OCI-LY1 (cell line): Measurements from ENCODE around the gene EHD1.

ENCODE experiments used
- H2AFZ ChIP-seq: fragments of 200-600 bp; sonication (generic), shearing (Covaris generic); 2 replicates; pipeline ENCODE4 v1.6.0; 2014; ENCODE audit warnings: antibody characterized with exemption, mild to moderate bottlenecking, low read length
- H3F3A ChIP-seq: fragments of 200-600 bp; sonication (generic), shearing (Covaris generic); 2 replicates; pipeline ENCODE4 v1.6.0; 2014; ENCODE audit warnings: mild to moderate bottlenecking, antibody characterized with exemption, low read length, moderate library complexity; ENCODE audit not compliant: insufficient read depth
- H3K27ac ChIP-seq: fragments of 200-600 bp; sonication (generic); 2 replicates; pipeline ENCODE4 v1.5.1; 2014; ENCODE audit warnings: low read length, mixed run types, mild to moderate bottlenecking, low read depth; ENCODE audit not compliant: poor library complexity, severe bottlenecking
- H3K27me3 ChIP-seq: fragments of 200-600 bp; sonication (generic); 2 replicates; pipeline ENCODE4 v1.6.0; 2014; ENCODE audit warnings: antibody characterized with exemption, mild to moderate bottlenecking, low read length, moderate library complexity; ENCODE audit not compliant: insufficient read depth
- H3K36me3 ChIP-seq: fragments of 200-600 bp; sonication (generic); 2 replicates; pipeline ENCODE4 v1.6.1; 2014; ENCODE audit warnings: mild to moderate bottlenecking, antibody characterized with exemption, low read length, moderate library complexity, mixed read lengths; ENCODE audit not compliant: insufficient read depth
- H3K4me1 ChIP-seq: fragments of 200-600 bp; sonication (generic); 2 replicates; pipeline ENCODE4 v1.5.1; 2014; ENCODE audit warnings: mild to moderate bottlenecking, low read length, moderate library complexity; ENCODE audit not compliant: insufficient read depth, severe bottlenecking
- H3K4me2 ChIP-seq: fragments of 200-600 bp; sonication (generic), shearing (Covaris generic); 2 replicates; pipeline ENCODE4 v1.6.1; 2014; ENCODE audit warnings: low read length
- H3K4me3 ChIP-seq: fragments of 200-600 bp; sonication (generic); 2 replicates; pipeline ENCODE4 v1.5.1; 2014; ENCODE audit warnings: low read length, low read depth, mild to moderate bottlenecking, mixed read lengths; ENCODE audit not compliant: poor library complexity, severe bottlenecking
- H3K79me2 ChIP-seq: fragments of 200-600 bp; shearing (Covaris generic); 2 replicates; pipeline ENCODE4 v1.6.1; 2016; ENCODE audit warnings: mixed run types, low read length, mixed read lengths; ENCODE audit not compliant: insufficient read depth
- H3K9ac ChIP-seq: fragments of 200-600 bp; sonication (generic), shearing (Covaris generic); 2 replicates; pipeline ENCODE4 v1.6.1; 2014; ENCODE audit warnings: mild to moderate bottlenecking, low read length, mixed read lengths
- H3K9me2 ChIP-seq: fragments of 200-600 bp; sonication (generic), shearing (Covaris generic); 2 replicates; pipeline ENCODE4 v1.6.1; 2014; ENCODE audit warnings: low read depth, mild to moderate bottlenecking, low read length, mixed read lengths
- H3K9me3 ChIP-seq: fragments of 200-600 bp; shearing (Covaris generic); 2 replicates; pipeline ENCODE4 v1.6.1; 2014; ENCODE audit warnings: low read length, mixed read lengths
- H4K20me1 ChIP-seq: fragments of 200-600 bp; sonication (generic), shearing (Covaris generic); 2 replicates; pipeline ENCODE4 v1.6.0; 2016; ENCODE audit warnings: mild to moderate bottlenecking, low read length; ENCODE audit not compliant: insufficient read depth
- CTCF ChIP-seq: fragments of 200-600 bp; sonication (generic), shearing (Covaris generic); IDR thresholded peaks from 2 replicates; pipeline ENCODE4 v1.5.1; 2017; ENCODE audit warnings: mild to moderate bottlenecking, antibody characterized with exemption, low read length, moderate library complexity, mixed read lengths
- EZH2 ChIP-seq: fragments of 200-600 bp; sonication (generic), shearing (Covaris generic); IDR thresholded peaks from 2 replicates; pipeline ENCODE4 v1.8.0; 2017; ENCODE audit warnings: borderline replicate concordance, mixed run types, mild to moderate bottlenecking, antibody characterized with exemption, low read length, moderate library complexity, mixed read lengths

EHD1 gene

DNA sequence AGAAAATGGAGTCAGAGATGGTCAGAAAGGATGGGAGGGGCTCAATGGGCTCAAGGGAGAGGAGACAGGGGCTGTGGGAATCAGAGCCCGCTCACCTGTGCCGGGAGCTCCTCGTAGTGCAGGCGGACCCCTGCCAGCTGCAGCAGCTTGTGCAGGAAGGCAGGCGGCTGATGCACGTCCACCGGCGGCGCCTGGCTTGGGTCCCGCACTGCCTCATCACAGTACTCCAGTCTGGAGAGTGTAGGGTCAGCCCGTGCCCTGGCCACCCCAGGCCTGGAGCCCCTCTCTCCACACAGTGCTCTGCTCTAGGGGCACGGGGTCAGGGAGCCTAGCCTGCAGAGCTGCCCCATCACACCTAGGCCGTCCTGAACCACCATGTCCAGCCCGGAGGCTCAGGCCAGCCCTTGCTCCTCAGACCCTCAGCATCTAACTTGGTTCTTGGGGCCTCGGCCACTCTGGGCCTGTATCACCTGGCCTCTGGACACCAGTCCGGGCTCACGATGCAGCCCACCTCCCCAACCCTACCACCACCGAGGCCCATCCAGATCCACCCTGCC, 34.8 kb upstream of the EHD1 start:
- Histone ChIP-seq H3K27ac (no peak overlapping the region), H3K79me2 (no peaks in the 10 kb centered on the region), H3K36me3 (peaks cover 42% of the 10 kb centered on the region), H3K27me3 (no peaks in the 10 kb centered on the region), H3K4me1 (peaks cover 24% of the 10 kb centered on the region), H3K9ac (no peak overlapping the region), H3K9me2 (no peaks in the 10 kb centered on the region), H3K4me3 (no peak overlapping the region), H3K9me3 (no peaks in the 10 kb centered on the region), H3K4me2 (no peak overlapping the region), H4K20me1 (no peaks in the 10 kb centered on the region), H2AFZ (no peak overlapping the region), H3F3A (no peaks in the 10 kb centered on the region)
- TF ChIP-seq CTCF: no peak

DNA sequence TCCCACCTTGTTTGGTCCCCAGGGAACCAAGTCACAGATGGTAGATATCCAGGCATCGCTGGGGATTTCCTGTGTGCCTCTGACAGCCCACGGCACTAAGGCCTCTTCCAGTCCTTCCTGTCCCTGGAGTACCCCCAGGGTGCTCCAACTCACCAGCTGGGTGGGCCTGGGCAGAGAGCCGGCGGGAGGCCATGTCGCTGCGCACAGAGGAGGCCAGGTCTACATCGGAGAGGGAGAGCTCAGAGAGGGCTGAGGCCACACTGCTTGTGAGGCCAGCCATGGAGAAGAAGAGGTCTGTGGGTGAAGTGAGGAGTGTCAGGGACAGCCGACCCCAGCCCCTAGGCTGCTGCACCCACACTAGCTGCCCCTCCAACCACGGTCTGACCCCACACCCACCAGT, 33.3 kb upstream of the EHD1 start:
- Histone ChIP-seq H2AFZ (no peak overlapping the region), H3K4me3 (no peak overlapping the region), H3F3A (no peaks in the 10 kb centered on the region), H3K27ac (no peak overlapping the region), H3K9me2 (no peaks in the 10 kb centered on the region), H3K27me3 (no peaks in the 10 kb centered on the region), H3K9ac (no peak overlapping the region), H3K4me1 (peaks cover 17% of the 10 kb centered on the region), H3K36me3 (peaks cover 55% of the 10 kb centered on the region), H3K4me2 (no peak overlapping the region), H3K79me2 (no peaks in the 10 kb centered on the region), H3K9me3 (no peaks in the 10 kb centered on the region), H4K20me1 (no peaks in the 10 kb centered on the region)
- TF ChIP-seq EZH2 (no peak), CTCF (no peak)

DNA sequence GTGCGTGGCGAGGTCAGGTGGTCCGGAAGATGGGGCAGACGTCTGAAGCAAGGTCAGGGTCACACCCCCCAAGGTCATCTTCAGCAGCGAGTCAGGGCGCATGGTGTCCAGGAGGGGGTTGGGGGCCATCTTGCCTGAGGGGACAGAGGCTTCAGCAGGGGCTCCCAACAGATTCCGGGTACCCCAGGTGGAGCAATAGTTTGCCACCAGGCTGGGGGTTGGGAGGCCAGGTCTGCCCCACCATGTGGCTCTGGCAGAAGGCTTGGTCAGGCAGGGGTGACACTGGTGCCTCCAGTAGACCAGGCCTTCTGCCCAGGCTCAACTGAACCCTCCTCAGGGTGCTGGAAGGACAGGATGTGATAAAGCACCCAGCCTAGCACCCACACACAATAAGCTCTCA, 32.7 kb upstream of the EHD1 start:
- Histone ChIP-seq H3F3A (no peaks in the 10 kb centered on the region), H3K36me3 (peaks cover 60% of the 10 kb centered on the region), H2AFZ (no peak overlapping the region), H3K27me3 (no peaks in the 10 kb centered on the region), H3K4me1 (peaks cover 12% of the 10 kb centered on the region), H3K9me2 (no peaks in the 10 kb centered on the region), H3K4me2 (no peak overlapping the region), H4K20me1 (no peaks in the 10 kb centered on the region), H3K27ac (no peak overlapping the region), H3K9ac (no peak overlapping the region), H3K79me2 (no peaks in the 10 kb centered on the region), H3K9me3 (no peaks in the 10 kb centered on the region), H3K4me3 (no peak overlapping the region)
- no peak for TF ChIP-seq CTCF
- TF ChIP-seq EZH2: no peak
